GM18502 (cell line): ENCODE results near the gene SEMA5A.

ENCODE experiments used
- ATAC-seq: cut with Tn5 transposase; IDR thresholded peaks from one replicate; pipeline ENCODE4 v1.9.1; 2021; ENCODE audit warnings: mild to moderate bottlenecking; ENCODE audit not compliant: unreplicated experiment, poor library complexity

SEMA5A gene

DNA sequence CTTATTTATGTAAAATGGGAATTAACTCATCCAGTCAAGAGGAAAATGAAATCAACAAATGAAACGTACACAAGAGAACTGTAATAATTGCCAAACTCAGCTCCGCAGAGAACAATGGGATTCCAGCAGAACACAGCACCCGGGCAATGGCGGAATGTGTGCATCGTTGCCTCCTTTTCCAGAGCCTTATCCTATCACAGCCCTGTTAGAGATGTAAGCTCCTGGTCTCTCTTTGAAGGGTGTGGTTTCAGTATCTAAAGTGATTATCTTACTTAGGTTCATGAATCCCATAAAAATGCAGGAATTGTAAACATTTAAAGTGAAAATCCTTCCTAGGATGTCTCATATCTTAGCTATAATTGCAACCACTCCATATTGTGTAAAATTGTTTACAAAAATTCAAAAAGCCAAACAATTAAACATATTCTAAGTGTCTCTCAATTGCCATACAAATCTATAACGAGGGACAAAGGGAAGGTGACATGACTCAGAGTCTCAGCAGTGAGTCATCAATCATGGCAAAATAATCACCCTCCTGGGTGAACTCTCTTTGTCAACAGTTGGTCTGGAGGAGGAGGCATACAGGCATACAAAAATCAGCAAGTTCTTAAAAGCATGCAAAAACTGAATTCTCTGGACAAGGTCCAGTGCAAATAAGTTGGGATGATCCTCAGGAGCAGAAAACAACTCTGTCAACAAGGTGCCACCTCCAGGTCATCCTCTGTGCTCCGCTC, 22.6 kb downstream of the SEMA5A start:
- no peak for ATAC-seq

DNA sequence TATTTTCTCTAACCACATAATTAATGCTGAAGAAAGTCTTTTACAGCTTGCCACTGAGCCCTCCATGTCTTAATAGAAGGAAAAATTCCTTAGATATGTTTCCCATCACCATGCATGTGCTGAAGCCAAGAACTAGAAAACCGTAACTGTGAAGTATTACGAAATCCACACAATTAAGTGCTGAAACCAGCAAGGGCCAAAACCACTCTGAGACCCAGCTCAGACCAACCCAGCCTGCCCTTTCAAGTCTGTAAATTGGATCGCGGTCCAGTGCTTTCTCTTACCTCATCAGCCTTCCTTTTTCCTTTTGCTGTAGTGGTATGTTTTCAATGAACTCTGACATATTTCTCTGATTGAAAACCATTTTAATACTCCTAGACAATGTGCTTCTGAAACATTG, 26.3 kb downstream of the SEMA5A start:
- ATAC-seq, result no peak

DNA sequence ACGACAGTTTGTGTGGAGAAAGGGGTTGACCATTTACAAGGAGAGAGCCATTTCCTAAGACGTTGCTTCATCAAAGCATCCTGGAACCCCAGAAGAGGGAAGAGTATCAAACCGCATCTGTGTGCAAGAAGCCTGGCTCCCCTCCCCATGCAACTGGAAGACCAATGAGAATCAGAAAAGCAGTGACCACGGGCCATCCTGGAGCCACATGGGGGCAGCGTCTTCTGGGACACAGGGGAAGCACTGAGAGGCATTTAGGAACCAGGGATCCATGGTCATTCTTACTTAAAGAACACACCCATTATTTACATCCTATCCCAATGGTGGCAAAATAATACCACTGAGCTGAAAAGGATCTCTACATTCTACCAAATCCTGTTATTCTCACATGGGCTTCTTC, 29.3 kb downstream of the SEMA5A start:
- ATAC-seq, result no peak

DNA sequence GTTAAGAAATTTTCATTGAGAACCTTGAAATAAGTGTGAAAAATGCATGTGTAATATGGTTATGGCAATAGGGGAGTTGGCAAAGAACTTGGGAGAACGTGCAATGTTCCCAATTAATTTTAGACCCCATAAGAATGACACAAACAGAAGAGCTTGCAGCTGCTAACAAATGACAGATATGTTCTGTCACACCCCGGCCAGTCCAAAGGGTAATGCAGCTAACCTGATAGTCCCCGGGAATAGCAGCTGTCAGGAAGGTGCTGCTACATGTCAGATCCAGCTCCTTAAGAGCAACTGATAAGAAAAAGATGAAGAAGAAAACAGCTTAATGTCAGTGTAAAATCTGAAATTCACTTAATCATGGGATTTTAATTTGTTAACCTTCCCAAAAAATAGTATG, 30.4 kb downstream of the SEMA5A start:
- no peak for ATAC-seq

DNA sequence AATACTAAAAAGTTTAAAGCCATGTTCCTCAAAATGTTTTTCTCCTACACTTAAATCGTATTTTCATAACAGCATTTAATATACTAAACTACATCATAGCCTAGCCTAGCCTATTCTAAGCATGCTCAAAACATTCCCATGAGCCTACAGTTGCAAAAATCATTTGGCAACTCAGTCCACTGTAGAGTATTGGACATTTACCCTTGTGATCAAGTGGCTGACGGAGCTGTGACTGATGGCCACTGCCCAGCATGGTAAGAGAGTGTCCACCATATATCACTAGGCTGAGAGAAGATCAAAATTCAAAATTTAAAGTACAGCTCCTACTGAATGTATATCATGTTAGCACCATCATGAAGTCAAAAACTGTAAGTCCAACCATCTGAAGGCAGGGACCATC, 30.9 kb downstream of the SEMA5A start:
- no peak for ATAC-seq

DNA sequence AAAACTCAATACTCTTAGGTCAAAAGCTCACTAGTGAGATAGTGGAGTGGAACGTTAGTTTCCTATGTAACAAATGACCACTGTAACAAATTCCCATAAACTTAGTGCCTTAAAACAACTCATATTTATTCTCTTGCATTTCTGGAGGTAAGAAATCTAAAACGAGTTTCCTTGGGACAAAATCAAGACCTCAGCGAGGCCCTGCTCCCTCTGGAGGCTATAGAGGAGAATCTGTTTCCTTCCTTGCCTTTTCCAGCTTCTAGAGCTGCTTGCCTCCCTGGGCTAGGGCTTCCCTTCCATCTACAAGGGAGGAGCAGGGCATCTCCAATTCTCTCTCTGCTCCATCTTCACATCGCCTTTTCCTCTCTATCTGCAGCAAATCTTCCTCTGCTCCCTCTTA, 32.0 kb downstream of the SEMA5A start:
- ATAC-seq, result no peak

DNA sequence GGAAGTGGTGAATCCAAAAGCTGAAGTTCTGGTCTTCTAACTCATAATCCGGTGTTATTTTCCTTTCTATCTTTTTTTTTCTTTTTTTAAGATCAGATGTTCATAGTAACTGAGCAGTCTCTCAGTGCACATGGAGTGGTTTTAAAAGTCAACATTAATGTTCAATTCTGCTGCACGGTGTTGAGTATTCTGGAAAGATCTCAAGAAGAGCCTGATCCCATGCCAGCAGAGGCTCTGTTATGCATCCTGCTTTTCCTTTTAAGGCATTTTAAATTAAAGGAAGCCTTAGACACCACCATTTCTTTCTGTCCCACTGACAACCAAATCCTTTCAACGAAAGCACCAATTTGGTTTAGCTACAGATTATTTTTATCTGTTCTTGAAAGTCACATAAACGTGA, 33.4 kb downstream of the SEMA5A start:
- ATAC-seq, result no peak

DNA sequence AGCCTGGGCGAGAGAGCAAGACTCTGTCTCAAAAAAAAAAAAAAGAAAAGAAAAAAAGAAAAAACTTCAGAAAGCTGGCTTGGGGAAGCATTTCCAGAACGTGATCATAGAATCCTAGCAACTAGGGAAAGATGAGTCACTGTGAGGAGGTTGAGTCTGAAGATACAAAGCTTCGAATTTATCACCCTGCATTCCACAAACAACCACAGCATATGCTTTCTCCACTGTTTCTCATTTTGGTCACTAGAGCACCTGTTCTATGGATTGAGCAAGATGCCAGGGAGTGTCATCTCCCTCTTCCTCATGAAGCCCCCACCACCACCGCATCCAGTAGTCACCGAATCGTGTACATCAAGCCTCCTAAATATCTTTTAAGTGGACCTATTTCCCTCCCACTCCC, 37.9 kb downstream of the SEMA5A start:
- no peak for ATAC-seq

DNA sequence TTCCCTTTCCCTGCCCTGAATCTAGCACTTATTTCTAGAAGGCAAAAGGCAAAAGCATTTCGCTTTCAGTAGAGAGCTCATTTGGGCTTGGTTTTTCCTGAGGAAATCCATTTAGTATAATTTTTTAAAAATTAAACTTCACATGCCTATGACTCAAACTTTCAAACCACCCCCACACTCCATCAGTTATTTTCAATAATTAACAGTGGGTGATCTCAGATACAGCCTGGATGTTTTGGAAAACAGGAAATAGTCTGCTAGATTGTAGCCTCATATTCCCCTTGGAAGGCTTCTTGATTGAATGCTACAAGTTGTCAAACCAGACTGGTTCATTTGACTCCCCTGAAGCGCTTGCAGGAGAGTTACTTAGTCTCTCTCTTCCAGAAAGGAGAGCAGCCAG, 40.6 kb downstream of the SEMA5A start:
- no peak for ATAC-seq

DNA sequence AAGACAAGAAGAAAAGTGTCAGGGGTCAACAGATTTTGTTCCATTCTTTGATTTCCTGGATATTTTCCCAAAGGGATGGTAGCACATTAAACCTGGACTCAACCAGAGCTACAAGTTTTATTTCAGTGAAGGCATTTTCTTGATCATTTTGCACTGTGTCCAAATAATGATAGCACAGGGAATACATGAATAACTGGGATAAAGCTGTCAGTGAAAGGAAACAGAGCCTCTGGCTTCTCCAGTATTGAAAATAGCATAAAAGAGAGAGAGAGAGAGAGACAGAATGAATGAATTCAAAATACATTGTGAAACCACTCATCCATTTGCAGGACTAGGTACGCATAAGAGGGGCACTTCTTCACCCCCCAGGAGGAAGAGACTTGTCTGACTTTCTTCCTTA, 43.0 kb downstream of the SEMA5A start:
- ATAC-seq, result no peak

DNA sequence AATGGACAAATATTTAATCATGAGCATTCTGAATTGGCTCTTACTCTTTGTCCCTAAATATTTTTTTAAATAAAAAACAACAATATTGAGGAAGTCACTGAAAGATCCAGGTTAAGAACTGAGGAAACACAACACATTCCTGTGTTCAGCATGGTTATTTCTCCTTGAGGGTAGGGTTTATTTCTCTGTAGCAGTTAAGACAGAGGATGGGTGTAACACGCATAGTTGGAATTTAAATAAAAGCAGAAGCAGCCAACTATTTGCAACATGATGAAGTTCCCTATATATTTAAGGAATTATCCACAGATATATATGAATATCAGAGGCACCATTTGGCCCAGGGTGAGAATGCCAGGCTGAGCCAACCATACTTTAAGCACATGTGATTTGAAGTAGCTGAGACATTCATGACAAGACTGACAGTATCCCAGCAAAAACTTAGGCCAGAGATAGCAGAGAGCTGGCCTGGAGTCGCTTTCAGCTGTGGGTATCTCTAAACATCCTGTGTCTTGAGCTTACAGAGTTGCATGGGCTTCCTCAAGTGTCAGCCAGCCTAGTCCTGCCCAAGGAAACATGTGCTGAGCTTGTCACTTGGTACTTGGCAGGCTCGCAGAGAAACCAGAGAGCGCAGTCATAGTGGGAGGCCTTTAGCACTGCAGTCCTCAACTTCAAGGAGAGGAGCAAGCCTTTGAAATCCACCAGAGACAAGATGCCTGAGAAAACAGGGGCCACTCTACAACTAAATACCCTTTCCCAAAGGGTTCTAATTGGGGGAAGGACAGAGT, 43.6 kb downstream of the SEMA5A start:
- ATAC-seq, result no peak

DNA sequence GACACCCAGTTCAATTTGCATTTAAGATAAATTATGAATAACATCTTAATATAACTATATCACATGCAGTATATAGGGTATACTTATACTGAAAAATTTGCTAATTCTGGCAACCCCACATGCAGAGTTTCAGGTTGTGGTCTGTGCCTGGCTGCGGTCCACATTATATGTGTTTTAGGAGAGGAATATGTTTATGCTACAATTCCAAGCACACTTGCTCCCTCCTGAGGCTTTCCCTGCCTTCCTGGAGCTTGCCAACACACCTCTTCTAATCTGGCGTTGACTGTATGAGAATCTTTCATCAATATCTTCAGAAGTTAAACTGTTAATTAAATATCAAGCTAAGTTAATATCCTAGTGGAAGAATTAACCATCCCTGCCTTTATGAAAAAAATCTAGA, 45.2 kb downstream of the SEMA5A start:
- ATAC-seq, result no peak

DNA sequence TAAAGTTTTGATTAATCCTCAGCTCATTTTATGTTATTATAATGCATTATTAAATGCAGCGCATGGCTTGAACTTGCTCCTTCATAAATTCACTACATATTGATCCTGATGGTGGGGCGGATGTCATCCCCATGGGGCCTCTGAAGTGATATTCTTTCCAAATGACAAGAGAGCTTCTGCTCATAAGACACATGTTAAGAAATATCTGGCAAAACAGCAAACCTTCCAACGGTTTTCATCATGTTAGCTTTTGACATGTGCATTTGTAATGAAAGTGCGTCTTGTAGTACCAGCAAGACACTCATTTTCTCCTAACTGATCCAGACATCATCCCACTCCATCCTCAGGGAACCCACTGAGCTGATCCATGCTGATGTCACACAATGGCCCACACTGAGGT, 45.7 kb downstream of the SEMA5A start:
- ATAC-seq, result no peak

DNA sequence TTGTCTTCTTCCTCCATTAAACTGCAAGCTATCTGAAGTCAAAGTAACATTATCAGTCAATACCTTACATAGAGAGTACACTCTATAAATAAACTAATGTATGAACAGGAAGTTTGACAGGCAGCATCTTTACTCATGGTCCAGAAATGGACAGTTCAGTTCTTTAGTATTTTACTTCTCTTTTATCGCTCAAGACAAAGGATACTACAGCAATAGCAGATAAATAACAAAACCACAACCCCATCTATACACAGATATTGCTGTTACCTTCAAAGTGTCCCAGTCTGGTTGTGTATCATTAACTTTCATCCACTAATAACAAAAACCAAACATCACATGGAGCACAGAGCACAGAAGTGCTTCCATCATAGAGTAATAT, 46.4 kb downstream of the SEMA5A start:
- peak; percentile 74 for ATAC-seq

DNA sequence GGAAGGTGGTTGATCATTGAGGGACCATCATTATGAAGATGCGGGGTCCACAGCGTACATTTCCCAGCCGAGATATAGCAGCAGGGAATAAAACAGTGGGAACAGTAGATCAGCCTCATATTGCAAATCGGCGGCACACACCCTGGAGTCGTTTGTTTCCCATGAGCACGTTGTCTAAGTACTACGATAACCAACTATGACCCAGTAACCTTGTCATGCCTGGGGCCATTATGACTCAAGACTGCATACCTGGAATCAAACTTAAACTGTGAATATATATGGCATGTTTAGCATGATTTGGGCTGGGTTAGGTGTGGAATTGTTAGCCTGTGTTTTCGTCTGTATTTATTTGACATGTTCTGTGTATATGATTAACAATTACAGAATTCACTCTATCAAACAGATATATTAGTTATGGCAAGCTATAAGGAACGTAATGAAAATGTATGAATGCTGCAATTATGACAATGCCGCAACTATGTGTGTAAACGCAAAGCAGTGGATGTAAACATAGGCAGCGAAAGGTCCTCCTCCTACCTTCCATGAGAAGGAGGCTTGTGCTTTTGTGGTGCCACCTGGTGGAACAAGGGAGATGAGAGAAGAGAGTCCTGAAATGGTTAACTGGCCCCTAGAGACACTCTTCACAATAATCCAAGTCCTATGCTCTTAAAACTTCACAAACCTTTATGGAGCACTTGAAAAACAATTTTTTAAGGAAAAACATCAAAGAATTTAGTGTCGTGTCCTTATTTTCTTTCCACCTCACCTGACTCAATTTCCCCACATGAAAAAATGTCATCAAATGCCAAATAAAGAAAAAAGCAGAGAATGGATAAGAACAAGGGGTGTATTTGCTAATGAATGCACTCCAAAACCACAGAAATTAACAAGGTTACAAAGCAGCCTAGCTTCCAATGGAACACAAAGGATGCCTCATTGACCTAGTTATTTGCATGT, 47.1 kb downstream of the SEMA5A start:
- peak; percentile 44 for ATAC-seq

DNA sequence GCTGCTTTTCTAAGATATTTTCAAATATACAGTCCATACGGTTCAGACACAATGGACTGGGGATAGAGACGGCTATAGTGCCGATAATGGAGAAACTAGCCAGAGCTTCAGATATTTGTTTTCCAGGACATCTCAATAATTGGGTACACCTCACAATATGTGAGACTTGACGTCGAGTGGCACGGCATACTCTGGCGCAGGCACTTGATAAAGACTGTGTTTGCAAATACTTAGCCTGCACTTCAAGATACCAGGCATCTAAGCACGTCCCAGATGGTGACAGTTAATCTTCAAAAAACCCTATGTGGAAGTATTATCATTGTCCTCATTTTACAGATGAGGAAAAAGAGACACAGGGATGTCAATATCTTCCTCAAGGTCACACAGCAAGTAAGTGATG, 48.5 kb downstream of the SEMA5A start:
- ATAC-seq, result no peak

DNA sequence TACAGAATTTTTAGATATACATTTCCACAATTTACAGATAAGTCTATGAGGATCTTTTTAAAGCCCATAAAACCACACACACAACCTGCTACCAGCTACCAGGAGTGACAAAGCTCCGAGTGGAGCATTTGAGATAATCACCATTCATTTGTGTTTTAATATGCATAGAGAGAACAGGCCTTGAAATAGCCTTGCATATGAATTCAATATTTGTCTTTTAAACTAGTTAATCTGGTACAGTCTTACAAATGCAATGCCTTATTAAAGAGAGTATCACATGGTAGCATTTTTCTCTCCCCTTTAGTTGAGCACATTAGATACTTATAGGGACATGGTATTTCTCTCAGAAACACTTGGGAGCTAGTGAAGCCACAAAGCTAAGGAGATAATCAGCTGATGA, 49.1 kb downstream of the SEMA5A start:
- ATAC-seq, result no peak

DNA sequence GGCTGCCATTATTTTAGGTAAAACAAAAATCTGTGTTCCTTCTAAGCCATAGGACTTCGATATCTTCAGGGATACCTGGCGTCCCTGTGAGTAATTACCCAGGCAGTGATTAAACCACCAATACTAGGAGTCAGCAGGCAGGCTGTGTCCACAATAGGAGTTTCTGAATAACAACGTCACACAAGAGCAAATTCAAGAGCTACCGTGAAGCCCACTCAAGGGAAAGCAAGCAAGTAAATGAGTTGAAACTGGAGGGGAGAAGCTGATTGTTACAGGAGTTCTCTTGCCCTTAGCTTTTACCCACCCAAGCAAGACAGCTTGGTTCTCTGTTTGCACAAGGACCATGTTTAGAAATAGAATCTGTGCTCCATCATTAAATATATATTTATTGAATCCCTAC, 50.8 kb downstream of the SEMA5A start:
- ATAC-seq, result no peak

DNA sequence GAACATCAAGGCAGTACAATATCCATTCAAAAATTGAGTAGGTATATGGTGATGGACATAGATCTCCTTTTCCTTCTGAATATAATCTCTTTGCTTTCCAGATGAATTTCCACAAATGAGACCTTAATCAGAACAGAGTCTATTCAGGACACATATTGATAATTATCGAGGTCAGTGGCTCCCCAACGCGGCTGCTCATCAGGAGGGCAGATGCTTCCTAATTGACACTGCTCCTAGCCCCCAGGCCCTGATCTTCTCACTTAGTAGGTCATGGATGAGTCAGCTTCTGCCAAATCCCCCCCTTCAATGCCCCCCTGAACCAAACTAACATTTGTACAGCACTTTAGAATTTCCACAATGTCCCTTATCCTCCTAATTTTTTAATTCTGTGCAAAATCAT, 51.6 kb downstream of the SEMA5A start:
- ATAC-seq, result no peak

DNA sequence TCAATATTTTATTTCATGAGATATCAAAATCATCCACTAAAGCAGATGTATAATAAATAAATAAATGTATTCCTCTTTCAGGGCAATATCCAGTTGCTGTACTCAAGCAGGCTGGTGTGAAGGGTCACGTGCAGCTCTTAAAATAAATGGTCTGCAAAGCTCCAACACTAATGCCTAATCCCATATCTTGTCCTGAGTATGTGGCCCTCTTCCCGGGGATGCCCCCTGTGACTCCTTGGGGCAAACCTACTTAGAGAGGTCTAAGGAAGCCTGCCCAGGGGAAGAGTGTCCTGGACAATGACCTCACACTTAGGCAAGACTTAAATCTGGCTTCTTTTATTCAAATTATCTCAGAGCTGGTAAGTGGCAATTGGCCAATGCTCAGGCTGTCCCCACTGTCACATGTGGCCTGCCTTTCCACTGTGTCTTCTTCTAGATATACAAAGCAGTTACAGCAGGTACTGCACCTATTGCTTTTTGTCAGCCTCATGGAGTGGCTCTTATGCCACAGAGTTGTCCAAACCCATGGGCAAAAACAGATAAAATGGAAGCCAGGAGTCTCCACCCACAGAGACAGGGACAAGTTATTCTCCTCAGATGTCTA, 55.3 kb downstream of the SEMA5A start:
- no peak for ATAC-seq

DNA sequence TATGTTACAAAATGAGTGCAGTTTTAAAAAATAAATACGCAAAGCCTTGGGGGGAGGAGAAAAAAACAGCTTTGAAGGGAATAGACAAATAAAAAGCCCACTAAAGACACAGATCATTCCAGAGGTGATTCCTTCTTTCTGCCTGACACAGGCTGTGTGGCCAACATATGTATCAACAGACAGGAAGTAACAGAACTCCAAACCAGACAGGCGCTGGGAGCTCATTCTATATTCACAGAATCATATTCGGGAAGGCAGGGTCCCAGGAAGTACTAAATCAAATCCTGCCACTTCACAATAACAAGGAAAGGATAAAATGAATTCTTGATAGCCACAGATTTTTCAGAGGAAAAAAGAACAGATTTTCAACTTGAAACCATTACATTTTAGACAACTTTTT, 62.1 kb downstream of the SEMA5A start:
- no peak for ATAC-seq
